Putamen (tissue), 1 donor: Measurements from ENCODE around the gene SPRED3.
"Not testable (repeated sequence)": the region's sequence is repeated elsewhere in the genome, so short reads cannot be mapped to it uniquely, and the experiment has no call there.

Experiments
- DNase-seq: peaks from one replicate; pipeline ENCODE4 v3.0.0-alpha.2; 2016; ENCODE audit warnings: low spot score

The SPRED3 gene

GRCh38 chr19:38388349-38389100 is at the start of gene SPRED3:
Gene SPRED3 (plus strand): TSS chr19:38388697. CDS start chr19:38390303, 1,606 bp downstream.
- DNase-seq = no peak

GRCh38 chr19:38339011-38339410 is 49.5 kb upstream of the SPRED3 start:
- DNase-seq = not testable (repeated sequence)

- no peak for DNase-seq
Observed at GRCh38 chr19:38340927-38341326, 47.6 kb upstream of the SPRED3 start.

- no peak for DNase-seq
Observed at GRCh38 chr19:38346837-38347236, 41.7 kb upstream of the SPRED3 start.

GRCh38 chr19:38350883-38351282 is 37.6 kb upstream of the SPRED3 start:
- no peak for DNase-seq

GRCh38 chr19:38351865-38352395 is 36.6 kb upstream of the SPRED3 start:
- DNase-seq = no peak

- no peak for DNase-seq
Observed at GRCh38 chr19:38352611-38353010, 35.9 kb upstream of the SPRED3 start.

- no peak for DNase-seq
Observed at GRCh38 chr19:38355728-38356725, 32.5 kb upstream of the SPRED3 start.

- no peak for DNase-seq
Observed at GRCh38 chr19:38358071-38358470, 30.4 kb upstream of the SPRED3 start.

GRCh38 chr19:38359242-38360021 is 29.1 kb upstream of the SPRED3 start:
- DNase-seq = no peak

- DNase-seq = no peak
Observed at GRCh38 chr19:38360351-38360750, 28.1 kb upstream of the SPRED3 start.

- no peak for DNase-seq
Observed at GRCh38 chr19:38360839-38361631, 27.5 kb upstream of the SPRED3 start.

- DNase-seq = no peak
Observed at GRCh38 chr19:38361633-38362075, 26.8 kb upstream of the SPRED3 start.

- no peak for DNase-seq
Observed at GRCh38 chr19:38362076-38362945, 26.2 kb upstream of the SPRED3 start.

- not testable (repeated sequence) for DNase-seq
Observed at GRCh38 chr19:38362946-38363688, 25.4 kb upstream of the SPRED3 start.

- no peak for DNase-seq
Observed at GRCh38 chr19:38367041-38367440, 21.5 kb upstream of the SPRED3 start.

GRCh38 chr19:38369584-38369983 is 18.9 kb upstream of the SPRED3 start:
- DNase-seq = no peak

- no peak for DNase-seq
Observed at GRCh38 chr19:38370299-38370698, 18.2 kb upstream of the SPRED3 start.

GRCh38 chr19:38371081-38371480 is 17.4 kb upstream of the SPRED3 start:
- no peak for DNase-seq
